GM18868 (cell line): ENCODE results near the gene MED15.

Source experiments
- ATAC-seq: cut with Tn5 transposase; IDR thresholded peaks from one replicate; pipeline ENCODE4 v1.9.1; 2021; ENCODE audit warnings: mild to moderate bottlenecking, moderate library complexity; ENCODE audit not compliant: unreplicated experiment

Gene MED15

DNA sequence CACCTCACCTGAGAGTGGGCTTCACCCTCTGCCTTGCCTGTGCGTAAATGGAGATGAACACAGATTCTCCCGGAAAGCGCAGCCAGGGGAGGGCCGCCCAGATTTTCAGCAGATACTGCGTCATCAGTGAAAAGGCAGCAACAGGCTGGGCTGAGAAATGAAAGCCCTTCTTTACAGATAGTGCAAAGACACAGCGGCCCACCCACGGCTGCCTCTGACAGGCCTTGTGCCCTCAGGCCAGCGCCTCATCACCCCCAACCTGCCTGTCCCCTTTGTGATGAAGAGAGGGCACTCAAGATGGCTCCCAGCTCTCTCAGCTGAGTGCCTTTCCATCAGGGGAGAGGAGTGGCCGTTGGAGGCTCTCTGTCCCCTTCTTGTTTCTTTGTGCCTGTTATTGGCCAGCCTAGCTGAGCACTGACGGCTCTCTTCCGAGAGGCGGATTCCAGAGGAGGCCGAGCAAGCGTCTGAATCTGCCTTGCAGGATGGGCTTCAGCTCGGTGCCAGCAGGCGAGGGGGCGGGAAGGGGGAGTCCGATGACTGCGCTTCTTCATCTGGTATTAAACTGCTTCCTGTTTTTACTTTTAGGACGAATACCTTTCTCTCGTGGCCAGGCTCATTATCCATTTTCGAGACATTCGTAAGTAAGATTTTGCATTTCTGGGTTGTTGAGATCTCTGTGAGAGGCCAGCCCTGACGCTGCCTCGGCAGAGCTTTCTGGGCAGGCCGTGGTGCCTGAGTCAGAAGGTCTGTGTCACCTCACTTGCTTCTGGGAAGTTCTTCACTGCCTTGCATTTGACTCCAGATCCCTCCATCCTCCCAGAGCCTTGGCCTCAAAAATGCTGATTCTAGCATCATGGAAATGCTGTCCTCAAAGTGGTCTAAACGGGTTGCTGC, 43.7 kb downstream of the MED15 start:
- no peak for ATAC-seq

DNA sequence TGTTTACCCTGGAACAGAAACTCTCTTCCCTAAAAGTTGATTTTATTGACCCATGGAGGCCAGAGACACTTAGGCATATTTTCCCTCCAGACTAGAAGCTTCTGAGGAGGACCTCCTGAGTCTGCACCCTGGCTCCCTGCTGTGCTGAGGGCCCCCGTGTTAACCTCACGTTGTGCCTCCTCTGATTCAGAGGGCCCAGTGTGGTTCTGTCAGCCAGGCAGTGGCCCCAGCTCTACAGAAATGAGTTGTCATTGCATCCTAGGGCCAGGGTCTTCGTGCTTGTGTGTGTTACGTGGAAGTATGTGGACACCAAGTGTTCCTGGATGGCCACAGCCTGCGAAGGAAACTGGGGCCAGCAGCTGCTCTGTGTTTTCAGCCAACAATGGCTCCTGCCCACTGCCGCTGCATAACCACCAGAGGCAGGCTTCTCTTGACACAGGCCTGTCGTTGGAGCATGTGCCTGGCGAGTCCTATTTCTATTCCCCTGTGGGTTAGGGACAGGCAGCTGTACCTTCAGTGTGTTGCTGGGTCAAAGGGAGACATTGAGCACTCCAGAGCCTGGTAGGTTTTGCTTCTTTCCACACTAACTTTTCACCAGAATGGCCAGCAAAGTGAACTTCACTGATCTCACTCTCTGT, 44.5 kb downstream of the MED15 start:
- no peak for ATAC-seq

DNA sequence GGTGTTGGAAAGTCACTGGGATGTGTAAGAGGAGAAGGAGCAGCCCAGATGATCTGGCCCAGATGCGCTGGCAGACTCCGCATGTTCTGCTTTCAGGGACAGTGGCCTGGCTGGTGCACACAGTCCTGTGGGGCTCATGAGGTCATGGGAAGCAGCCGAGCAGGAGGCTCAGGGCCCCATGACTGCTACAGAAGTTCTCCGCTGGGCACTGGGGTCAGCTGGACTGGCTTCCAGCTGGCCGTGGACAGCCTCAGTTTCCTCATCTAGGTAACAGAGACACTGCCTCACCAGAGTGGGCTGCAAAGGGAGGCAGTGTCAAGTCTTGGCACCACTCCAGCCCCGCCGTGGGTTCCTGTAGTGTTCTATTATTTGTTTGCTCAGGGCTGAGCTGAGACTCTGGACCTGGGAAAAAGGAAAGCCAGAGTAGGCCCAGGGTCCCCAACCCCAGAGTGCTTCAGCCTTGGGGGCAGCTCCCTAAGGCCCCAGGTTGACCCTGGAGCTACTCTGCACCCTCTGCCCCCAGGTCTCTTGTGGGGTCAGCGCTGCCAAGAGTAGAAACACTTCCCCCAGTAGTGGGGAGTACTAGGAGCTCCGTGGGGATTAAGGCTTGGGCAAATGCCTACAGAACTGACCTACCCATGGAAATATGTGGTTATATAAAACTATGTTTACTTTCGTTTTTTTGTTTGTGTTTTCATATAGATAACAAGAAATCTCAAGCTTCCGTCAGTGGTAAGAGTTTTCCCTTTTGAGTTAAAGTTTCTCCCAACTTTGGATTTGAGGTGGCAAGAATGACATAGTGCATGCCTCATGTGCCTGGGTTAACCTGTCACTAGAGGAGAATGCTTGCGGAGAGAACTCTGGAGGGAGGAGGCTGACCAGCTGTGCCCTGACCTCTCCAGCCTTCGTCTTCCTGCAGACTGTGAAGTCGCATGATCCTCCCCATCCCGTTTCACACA, 45.3 kb downstream of the MED15 start:
- no peak for ATAC-seq

DNA sequence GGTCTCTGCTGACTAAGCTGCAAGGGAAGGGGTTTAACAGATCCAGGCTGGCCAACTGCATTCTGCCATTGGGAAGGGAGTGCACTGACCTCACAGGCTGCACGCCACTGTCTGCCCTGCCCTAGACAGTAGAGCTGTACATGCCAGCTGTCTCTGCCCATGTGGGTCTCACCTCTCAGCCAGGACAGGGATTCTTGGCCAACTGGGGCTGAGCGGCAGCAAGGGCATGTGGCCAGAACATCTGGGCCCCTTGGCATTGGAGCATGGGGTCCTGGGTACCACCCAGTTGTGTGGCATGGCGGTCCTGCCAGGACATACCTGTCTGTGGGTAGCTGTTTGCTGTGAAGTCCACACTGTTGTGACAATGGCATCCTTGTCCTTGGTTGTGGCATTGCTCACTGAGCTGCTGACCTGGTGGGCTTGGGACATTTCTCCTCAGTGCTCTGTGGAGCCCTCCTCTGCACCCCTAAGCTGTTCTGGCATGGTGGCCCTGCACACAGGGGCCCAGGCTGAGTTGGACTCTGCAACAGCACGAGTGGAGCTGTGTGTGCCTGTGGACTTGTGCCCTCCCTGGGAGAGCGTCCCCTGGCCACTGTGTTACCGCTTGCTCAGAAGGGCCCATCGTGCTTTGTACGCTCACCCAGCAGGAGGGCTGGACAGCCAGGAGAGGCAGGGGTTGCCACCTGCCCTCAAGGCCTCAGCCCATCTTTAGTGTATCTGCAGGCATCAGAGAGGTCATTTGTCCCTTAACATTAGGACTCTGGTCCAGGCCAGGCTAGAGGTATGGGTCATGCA, 46.7 kb downstream of the MED15 start:
- no peak for ATAC-seq

DNA sequence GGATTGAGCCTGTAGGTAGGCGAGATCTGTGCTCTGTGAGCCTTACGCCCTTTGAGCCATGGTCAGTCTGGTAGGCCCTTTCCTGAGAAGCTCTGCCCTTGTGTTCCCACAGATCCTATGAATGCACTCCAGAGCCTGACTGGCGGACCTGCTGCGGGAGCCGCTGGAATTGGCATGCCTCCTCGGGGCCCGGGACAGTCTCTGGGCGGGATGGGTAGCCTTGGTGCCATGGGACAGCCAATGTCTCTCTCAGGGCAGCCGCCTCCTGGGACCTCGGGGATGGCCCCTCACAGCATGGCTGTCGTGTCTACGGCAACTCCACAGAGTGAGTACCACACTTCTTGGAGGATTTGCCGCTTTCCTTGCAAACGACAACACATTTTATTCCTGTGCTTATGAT, 47.4 kb downstream of the MED15 start:
- ATAC-seq: no peak

GRCh38 chr22:20558534-20558933, 51.1 kb downstream of the MED15 start:
- no peak for ATAC-seq

- ATAC-seq: no peak
Measured at GRCh38 chr22:20559174-20559760, 51.9 kb downstream of the MED15 start.

GRCh38 chr22:20560716-20561115, 53.3 kb downstream of the MED15 start:
- ATAC-seq: no peak

GRCh38 chr22:20561882-20562281, 54.5 kb downstream of the MED15 start:
- no peak for ATAC-seq

GRCh38 chr22:20562607-20563465, 55.4 kb downstream of the MED15 start:
- ATAC-seq: no peak

DNA sequence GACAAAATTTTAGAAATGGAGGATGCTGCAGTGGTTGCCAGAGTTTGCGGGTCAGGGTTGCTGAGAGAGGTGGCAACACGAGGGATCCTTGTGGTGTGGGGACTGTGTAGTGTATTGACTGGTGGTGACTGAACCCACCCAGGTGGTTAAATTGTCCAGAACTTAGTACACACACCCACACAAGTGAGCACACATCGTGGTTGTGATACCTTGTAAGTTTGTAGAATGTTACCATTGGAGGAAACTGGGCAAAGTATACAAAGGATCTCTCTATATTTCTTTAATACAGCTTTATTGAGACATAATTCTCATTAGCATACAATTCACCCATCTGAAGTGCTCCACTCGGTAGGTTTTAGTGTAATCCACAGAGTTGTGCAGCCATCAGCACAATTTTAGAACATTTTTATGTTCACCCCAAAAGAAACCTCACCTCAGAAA, 56.1 kb downstream of the MED15 start:
- ATAC-seq: no peak

DNA sequence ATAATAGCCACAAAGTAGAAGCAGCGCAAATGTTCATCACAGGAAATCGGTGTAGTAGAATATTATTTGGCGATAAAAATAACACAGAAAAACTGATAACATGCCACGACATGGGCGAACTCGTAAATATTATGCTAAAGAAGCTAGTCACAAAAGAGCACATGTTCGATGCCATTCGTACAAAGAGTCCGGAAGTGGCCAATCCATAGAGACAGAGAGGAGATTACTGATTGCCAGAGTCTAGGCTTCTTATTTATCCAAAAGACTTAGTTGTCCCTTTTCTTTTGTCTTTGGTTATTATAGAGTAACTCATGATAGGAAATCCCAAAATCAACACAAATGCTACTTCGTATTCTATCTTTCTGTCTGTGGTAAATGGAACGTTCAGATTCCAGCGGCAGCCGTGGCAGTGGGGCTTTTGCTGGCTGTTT, 56.5 kb downstream of the MED15 start:
- no peak for ATAC-seq

DNA sequence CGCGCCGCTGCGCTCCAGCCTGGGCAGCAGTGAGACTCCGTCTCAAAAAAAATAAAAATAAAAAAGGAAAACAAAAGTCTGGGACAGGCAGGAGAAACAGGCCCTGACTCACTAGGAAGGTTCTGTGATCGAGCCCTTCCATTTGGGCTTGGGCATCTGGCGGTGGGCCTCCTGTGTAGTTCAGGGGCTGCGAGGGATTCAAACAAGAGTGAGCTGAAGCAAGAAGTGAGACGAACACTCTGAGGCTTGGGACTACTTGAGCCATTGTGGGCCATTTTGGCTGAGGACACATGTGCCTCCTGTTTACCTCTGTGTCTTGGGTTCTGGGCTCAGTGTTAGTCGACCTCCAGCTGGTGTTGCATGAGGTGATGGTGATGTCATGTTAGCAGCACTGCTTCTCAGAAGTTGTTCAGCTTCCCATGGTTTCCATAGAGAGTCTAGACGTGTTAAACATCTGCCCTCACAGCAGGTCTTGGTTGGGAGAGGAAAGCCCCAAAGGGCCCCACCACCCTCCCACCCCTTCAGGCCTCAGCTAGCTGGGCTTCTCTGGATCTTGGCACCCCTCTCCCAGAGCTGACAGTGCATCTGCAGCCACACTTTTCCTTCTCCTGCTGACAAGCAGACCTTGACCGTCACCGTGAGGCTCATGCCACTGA, 57.8 kb downstream of the MED15 start:
- no peak for ATAC-seq

- no peak for ATAC-seq
Measured at GRCh38 chr22:20565761-20566160, 58.4 kb downstream of the MED15 start.

DNA sequence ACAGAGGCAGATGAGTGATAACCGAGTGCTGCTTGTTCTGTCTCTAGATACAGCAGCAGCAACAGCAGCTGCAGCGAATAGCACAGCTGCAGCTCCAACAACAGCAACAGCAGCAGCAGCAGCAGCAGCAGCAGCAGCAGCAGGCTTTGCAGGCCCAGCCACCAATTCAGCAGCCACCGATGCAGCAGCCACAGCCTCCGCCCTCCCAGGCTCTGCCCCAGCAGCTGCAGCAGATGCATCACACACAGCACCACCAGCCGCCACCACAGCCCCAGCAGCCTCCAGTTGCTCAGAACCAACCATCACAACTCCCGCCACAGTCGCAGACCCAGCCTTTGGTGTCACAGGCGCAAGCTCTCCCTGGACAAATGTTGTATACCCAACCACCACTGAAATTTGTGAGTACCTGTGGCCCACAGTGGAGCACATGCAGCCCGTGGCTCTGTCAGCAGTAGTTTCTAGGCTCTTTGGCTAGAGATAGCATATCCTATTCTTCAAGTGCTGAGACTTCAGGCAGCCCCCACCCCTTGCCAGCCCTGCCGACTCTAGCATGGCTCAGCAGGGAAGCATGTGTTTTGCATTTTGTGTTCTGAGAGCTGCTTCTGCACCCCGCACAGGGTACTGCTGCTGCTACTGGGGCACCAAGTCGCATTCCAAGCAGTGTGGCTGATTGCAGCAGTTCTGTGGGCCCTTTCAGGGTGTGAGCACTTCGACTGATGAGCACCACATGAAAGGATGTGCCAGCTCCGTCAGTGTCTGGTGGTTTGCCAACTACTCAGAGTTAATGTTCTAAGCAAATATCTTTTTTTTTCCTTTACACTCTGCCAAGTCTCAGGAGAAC, 59.2 kb downstream of the MED15 start:
- ATAC-seq: no peak

GRCh38 chr22:20567371-20567847, 60.0 kb downstream of the MED15 start:
- ATAC-seq: no peak

GRCh38 chr22:20567993-20568417, 60.6 kb downstream of the MED15 start:
- ATAC-seq: no peak
